PC-9 (cell line): ENCODE measurements around the gene NUCB2. TPM values are rescaled to one million over a fixed set of nuclear protein-coding genes. Genes with fewer than 3 reads are reported as not detected.

ENCODE experiments used
- BruUV-seq: library from RNA; stranded (reverse); fragments of 400-500 nt; replicated peaks from 2 replicates; lab custom pipeline; 2021; lab: Mats Ljungman, UMichigan
- CTCF ChIA-PET: fragments of 300-600 bp; sonication (Branson Sonifier 250); formaldehyde crosslinking; loops from one replicate; lab custom pipeline; 2022; ENCODE audit warnings: antibody characterized with exemption; lab: Charles Lee
- POLR2A ChIA-PET: fragments of 300-600 bp; sonication (Branson Sonifier 250); formaldehyde crosslinking; loops from one replicate; lab custom pipeline; 2022; ENCODE audit warnings: antibody characterized with exemption; ENCODE audit not compliant: unreplicated experiment; lab: Charles Lee
- DNase-seq, 2 experiments: peaks; one replicate each; pipeline versions ENCODE4 v3.0.0 to v3.0.0-alpha.2; 2015 to 2022; ENCODE audit warnings: mixed read lengths in 1 of 2
- H2AFZ ChIP-seq: fragments of 200-600 bp; sonication (generic); 2 replicates; pipeline ENCODE4 v1.8.1; 2017; ENCODE audit warnings: antibody characterized with exemption
- H3F3A ChIP-seq: fragments of 200-600 bp; sonication (generic); 2 replicates; pipeline ENCODE4 v1.8.1; 2017; ENCODE audit warnings: antibody characterized with exemption, mild to moderate bottlenecking, low read depth; ENCODE audit not compliant: insufficient read depth
- H3K27ac ChIP-seq: fragments of 200-600 bp; sonication (generic); 2 replicates; pipeline ENCODE4 v1.6.1; 2016; ENCODE audit warnings: mixed run types
- H3K27me3 ChIP-seq: fragments of 200-600 bp; sonication (generic); 2 replicates; pipeline ENCODE4 v1.6.1; 2016; ENCODE audit warnings: low read depth, mixed run types; ENCODE audit not compliant: insufficient read depth
- H3K36me3 ChIP-seq: fragments of 200-600 bp; sonication (generic); 2 replicates; pipeline ENCODE4 v1.6.1; 2016; ENCODE audit warnings: low read depth, mixed run types
- H3K4me1 ChIP-seq: fragments of 200-600 bp; sonication (generic); replicated peaks from 2 replicates; pipeline ENCODE4 v1.6.1; 2016; ENCODE audit warnings: mixed run types; ENCODE audit not compliant: insufficient read depth
- H3K4me2 ChIP-seq: fragments of 200-600 bp; sonication (generic); 2 replicates; pipeline ENCODE4 v1.6.1; 2017; ENCODE audit warnings: mixed run types
- H3K4me3 ChIP-seq: fragments of 200-600 bp; sonication (generic); 2 replicates; pipeline ENCODE4 v1.6.1; 2016; ENCODE audit warnings: mixed run types
- H3K79me2 ChIP-seq: fragments of 200-600 bp; sonication (generic); 2 replicates; pipeline ENCODE4 v1.6.1; 2017; ENCODE audit warnings: low read depth, mixed run types
- H3K9me2 ChIP-seq: fragments of 200-600 bp; sonication (generic); 2 replicates; pipeline ENCODE4 v1.8.1; 2017; ENCODE audit warnings: mild to moderate bottlenecking; ENCODE audit not compliant: insufficient read depth
- H3K9me3 ChIP-seq: fragments of 200-600 bp; sonication (generic); 2 replicates; pipeline ENCODE4 v1.8.1; 2016; ENCODE audit warnings: low read depth; ENCODE audit not compliant: insufficient read depth
- H4K20me1 ChIP-seq: fragments of 200-600 bp; sonication (generic); 2 replicates; pipeline ENCODE4 v1.8.1; 2017; ENCODE audit not compliant: insufficient read depth
- EZH2 ChIP-seq: fragments of 200-600 bp; sonication (generic); IDR thresholded peaks from 2 replicates; pipeline ENCODE4 v1.8.0; 2017; ENCODE audit warnings: antibody characterized with exemption, low read depth
- intact Hi-C: fragments of 100-400 bp; cut with micrococcal nuclease; formaldehyde crosslinking; loops from one replicate; pipeline ENCODE4 v1.10.0; 2022; ENCODE audit not compliant: unreplicated experiment
- total RNA-seq: library from RNA; stranded (reverse); gene quantifications from 2 replicates; pipeline ENCODE4 v1.2.3, GENCODE V29; 2021
- TF ChIP-seq, protein P1 (sequence below): fragments of 200-600 bp; sonication (generic); conservative IDR thresholded peaks from 2 replicates; pipeline ENCODE4 v1.6.1; 2017; ENCODE audit warnings: mixed run types, antibody characterized with exemption, mild to moderate bottlenecking, moderate library complexity

NUCB2 gene
- total RNA-seq, 1 experiment from 2014 or later = 29.7 TPM

DNA sequence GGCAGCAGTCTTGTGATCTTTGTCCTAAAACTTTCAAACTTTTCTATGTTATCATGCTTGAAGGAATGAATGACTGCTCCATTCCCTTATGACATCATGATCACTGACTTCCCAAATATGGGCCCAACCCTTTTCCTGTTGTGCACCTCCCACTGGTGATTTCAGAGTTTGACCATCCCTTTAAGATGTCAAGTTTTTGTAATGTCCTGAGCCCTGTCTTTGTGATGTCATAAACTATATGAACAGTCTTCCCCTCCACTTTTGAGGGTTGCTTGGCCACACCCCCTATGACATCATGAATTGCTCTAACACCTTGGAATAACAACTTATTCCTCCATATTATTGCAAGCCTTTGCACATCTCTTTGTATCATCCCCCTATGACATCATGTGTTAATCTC, 16.5 kb upstream of the NUCB2 start:
- H3K4me3 ChIP-seq = no peak overlapping the region
- CTCF ChIA-PET = no interaction called here
- no peaks in the 10 kb centered on the region for H3K36me3 ChIP-seq
- TF ChIP-seq, protein P1, sequence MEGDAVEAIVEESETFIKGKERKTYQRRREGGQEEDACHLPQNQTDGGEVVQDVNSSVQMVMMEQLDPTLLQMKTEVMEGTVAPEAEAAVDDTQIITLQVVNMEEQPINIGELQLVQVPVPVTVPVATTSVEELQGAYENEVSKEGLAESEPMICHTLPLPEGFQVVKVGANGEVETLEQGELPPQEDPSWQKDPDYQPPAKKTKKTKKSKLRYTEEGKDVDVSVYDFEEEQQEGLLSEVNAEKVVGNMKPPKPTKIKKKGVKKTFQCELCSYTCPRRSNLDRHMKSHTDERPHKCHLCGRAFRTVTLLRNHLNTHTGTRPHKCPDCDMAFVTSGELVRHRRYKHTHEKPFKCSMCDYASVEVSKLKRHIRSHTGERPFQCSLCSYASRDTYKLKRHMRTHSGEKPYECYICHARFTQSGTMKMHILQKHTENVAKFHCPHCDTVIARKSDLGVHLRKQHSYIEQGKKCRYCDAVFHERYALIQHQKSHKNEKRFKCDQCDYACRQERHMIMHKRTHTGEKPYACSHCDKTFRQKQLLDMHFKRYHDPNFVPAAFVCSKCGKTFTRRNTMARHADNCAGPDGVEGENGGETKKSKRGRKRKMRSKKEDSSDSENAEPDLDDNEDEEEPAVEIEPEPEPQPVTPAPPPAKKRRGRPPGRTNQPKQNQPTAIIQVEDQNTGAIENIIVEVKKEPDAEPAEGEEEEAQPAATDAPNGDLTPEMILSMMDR = no peak
- TF ChIP-seq EZH2 = no peak
- H3K27ac ChIP-seq = no peak overlapping the region
- POLR2A ChIA-PET = no interaction called here
- intact Hi-C loops = no loop called here
- no peaks in the 10 kb centered on the region for H4K20me1 ChIP-seq
- BruUV-seq = no TSS peak
- no peaks in the 10 kb centered on the region for H3K9me2 ChIP-seq
- no peaks in the 10 kb centered on the region for H3K27me3 ChIP-seq
- peaks cover 18% of the 10 kb centered on the region; the same call in 1 of the 2 replicates for H3F3A ChIP-seq
- H3K79me2 ChIP-seq = no peaks in the 10 kb centered on the region
- H3K9me3 ChIP-seq = no peaks in the 10 kb centered on the region
- peaks cover 26% of the 10 kb centered on the region for H3K4me1 ChIP-seq
- no peak overlapping the region for H3K4me2 ChIP-seq
- DNase-seq = no peak
- no peak overlapping the region for H2AFZ ChIP-seq

DNA sequence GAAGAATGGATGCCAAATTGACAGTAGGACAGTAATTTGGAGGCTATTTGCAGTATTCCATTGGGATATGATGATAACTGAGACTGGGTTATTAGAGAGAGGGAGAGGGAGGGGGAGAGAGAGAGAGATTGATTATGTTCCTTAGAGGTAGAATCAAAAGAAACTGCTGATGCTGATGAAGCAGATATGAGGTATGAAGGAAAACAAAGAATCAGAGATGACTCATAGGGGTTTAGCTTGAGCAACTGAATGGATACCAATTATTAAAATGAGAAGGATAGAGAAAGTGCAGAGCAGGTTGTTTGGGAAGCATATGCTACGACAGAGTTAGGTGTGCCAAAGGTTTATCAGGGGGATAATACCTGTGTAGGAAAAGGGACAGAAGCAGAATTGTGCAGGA, 12.8 kb upstream of the NUCB2 start:
- Histone ChIP-seq H3K9me3 (no peaks in the 10 kb centered on the region), H3K4me1 (peaks cover 15% of the 10 kb centered on the region), H3K9me2 (no peaks in the 10 kb centered on the region), H3F3A (peaks cover 29% of the 10 kb centered on the region; the same call in 1 of the 2 replicates), H3K27ac (no peak overlapping the region), H3K27me3 (no peaks in the 10 kb centered on the region), H3K36me3 (no peaks in the 10 kb centered on the region), H2AFZ (no peak overlapping the region), H4K20me1 (no peaks in the 10 kb centered on the region), H3K4me2 (peak overlapping the region; percentile 39), H3K4me3 (no peak overlapping the region), H3K79me2 (no peaks in the 10 kb centered on the region)
- CTCF ChIA-PET = no interaction called here
- BruUV-seq = no TSS peak
- peak in 1 of 2 experiments; percentile 79 for DNase-seq
- no peak for TF ChIP-seq EZH2
- TF ChIP-seq, protein P1 = no peak
- POLR2A ChIA-PET = interaction anchor here (0.6 to 0.9 kb wide), 2 partner anchors 13 to 88 kb away, joined by 7 to 9 read pairs; partner anchors contain the start of gene NUCB2
- intact Hi-C loops = no loop called here

DNA sequence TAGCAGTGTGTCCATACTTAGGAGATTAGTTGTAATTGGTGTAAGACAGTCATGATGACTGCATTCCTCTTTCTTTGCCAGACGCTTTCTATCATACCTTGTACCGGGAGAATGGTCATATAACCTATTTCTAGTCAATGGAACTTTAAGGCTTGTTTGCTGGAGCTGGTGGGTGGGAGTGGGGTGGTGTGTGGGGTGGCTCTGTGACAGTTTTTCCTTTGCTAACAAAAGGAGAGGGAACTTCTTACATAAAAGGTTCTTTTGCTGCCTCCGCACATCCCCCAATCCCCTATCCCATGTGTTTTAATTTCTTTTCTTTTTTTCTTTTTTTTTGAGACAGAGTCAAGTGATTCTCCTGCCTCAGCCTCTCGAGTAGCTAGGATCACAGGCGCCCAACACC, 9.8 kb upstream of the NUCB2 start:
- H4K20me1 ChIP-seq = no peaks in the 10 kb centered on the region
- H3K4me1 ChIP-seq = peaks cover 15% of the 10 kb centered on the region
- no TSS peak for BruUV-seq
- no peaks in the 10 kb centered on the region for H3K9me3 ChIP-seq
- POLR2A ChIA-PET = no interaction called here
- no peak for DNase-seq
- no peaks in the 10 kb centered on the region for H3K27me3 ChIP-seq
- H3K27ac ChIP-seq = no peak overlapping the region
- H3K9me2 ChIP-seq = no peaks in the 10 kb centered on the region
- H3K36me3 ChIP-seq = no peaks in the 10 kb centered on the region
- peaks cover 29% of the 10 kb centered on the region; the same call in 1 of the 2 replicates for H3F3A ChIP-seq
- CTCF ChIA-PET = no interaction called here
- H2AFZ ChIP-seq = no peak overlapping the region
- TF ChIP-seq EZH2 = no peak
- TF ChIP-seq, protein P1 = no peak
- intact Hi-C loops = no loop called here
- no peak overlapping the region for H3K4me2 ChIP-seq
- H3K79me2 ChIP-seq = no peaks in the 10 kb centered on the region
- no peak overlapping the region for H3K4me3 ChIP-seq
